Measurements from ENCODE around the gene FAM169A. TPM values are rescaled to one million over a fixed set of nuclear protein-coding genes. Genes with fewer than 3 reads are reported as not detected.

FAM169A gene
- total RNA-seq, 2 experiments from 2014 or later = 13.3 to 14.7 TPM

DNA sequence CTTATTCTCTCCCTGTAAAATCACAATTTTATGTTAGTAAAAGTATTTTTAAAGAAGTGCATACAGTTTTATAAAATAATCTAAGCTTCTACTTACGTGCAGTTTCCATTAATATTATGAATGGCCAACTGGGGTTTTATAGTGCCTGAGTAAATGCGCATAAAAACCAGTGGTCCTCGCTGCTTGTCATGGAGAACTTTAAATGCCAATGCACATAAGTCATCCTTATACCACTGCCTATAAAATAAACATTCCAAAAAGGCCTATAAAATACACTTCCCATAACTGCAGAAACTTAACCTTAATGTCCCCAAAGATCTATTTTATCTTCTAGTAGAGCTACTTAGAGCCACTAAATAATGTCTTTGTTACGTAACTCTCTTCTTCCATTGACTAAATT, 127.8 kb downstream of the FAM169A start:
- Mint-ChIP-seq H3K36me3 (ENCODE audit: low read depth) (peaks cover 86% of the 10 kb centered on the region), H3K27ac (no peak overlapping the region), H3K27me3 (no peaks in the 10 kb centered on the region), H3K4me3 (no peak overlapping the region), H3K9me3 (no peaks in the 10 kb centered on the region), H3K4me1 (ENCODE audit: low read depth) (no peaks in the 10 kb centered on the region)
- Histone ChIP-seq H3K9me3 (ENCODE audit: control insufficient read depth in 1 of 2, insufficient read depth in 1 of 2, low read length in 2 of 2) (no peaks in the 10 kb centered on the region), H3K27me3 (ENCODE audit: control insufficient read depth in 1 of 2, insufficient read depth in 2 of 2, low read length in 2 of 2) (no peaks in the 10 kb centered on the region), H3K4me3 (ENCODE audit: low read length) (no peak overlapping the region), H3K36me3 (ENCODE audit: insufficient read depth, low read length) (peaks cover 77% of the 10 kb centered on the region), H3K4me1 (ENCODE audit: insufficient read depth, low read length) (no peaks in the 10 kb centered on the region), H3K27ac (ENCODE audit: low read depth in 1 of 2, low read length in 2 of 2) (no peak overlapping the region)
- CTCF ChIA-PET = interaction anchor here (1.3 kb wide), 1 partner anchor 15 kb away, joined by 3 read pairs; no protein-coding TSS in a partner anchor
- no peak for ATAC-seq (ENCODE audit: poor library complexity)
- TF ChIP-seq, protein P1, sequence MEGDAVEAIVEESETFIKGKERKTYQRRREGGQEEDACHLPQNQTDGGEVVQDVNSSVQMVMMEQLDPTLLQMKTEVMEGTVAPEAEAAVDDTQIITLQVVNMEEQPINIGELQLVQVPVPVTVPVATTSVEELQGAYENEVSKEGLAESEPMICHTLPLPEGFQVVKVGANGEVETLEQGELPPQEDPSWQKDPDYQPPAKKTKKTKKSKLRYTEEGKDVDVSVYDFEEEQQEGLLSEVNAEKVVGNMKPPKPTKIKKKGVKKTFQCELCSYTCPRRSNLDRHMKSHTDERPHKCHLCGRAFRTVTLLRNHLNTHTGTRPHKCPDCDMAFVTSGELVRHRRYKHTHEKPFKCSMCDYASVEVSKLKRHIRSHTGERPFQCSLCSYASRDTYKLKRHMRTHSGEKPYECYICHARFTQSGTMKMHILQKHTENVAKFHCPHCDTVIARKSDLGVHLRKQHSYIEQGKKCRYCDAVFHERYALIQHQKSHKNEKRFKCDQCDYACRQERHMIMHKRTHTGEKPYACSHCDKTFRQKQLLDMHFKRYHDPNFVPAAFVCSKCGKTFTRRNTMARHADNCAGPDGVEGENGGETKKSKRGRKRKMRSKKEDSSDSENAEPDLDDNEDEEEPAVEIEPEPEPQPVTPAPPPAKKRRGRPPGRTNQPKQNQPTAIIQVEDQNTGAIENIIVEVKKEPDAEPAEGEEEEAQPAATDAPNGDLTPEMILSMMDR (IDR thresholded peaks at IDR 0.05) = no peak
- intact Hi-C loops (cut with DNase I, micrococcal nuclease) = no loop called here
- no peak for DNase-seq
- POLR2A ChIA-PET = interaction anchor here (0.5 to 0.9 kb wide), 2 partner anchors 15 to 29 kb away, joined by 3 read pairs; partner anchors contain the start of genes GFM2 and NSA2

DNA sequence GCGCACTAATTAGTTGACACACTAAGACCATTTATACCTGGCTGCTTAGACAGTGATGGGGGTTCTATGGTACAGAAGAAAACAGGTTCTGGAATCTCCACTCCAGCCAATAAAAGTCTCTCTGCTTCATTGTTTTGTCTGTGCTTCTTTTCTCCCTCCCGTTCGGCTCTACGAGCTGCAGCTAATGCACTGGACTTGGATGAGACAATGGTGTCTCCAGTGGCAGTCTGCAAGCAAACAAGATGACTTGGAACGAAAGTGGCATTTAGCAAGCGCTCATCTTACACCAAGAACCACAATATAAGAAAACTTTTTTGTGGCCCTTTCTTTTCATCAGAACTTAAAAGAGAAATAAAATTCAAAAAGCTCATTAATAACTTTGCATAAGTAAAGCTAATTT, 129.4 kb downstream of the FAM169A start:
- TF ChIP-seq, protein P1 (IDR thresholded peaks at IDR 0.05) = no peak
- Mint-ChIP-seq H3K36me3 (ENCODE audit: low read depth) (peaks cover 86% of the 10 kb centered on the region), H3K4me1 (ENCODE audit: low read depth) (no peaks in the 10 kb centered on the region), H3K27me3 (no peaks in the 10 kb centered on the region), H3K4me3 (no peak overlapping the region), H3K9me3 (no peaks in the 10 kb centered on the region), H3K27ac (no peak overlapping the region)
- Histone ChIP-seq H3K27me3 (ENCODE audit: control insufficient read depth in 1 of 2, insufficient read depth in 2 of 2, low read length in 2 of 2) (no peaks in the 10 kb centered on the region), H3K4me1 (ENCODE audit: insufficient read depth, low read length) (no peaks in the 10 kb centered on the region), H3K27ac (ENCODE audit: low read depth in 1 of 2, low read length in 2 of 2) (no peak overlapping the region), H3K36me3 (ENCODE audit: insufficient read depth, low read length) (peaks cover 78% of the 10 kb centered on the region), H3K4me3 (ENCODE audit: low read length) (no peak overlapping the region), H3K9me3 (ENCODE audit: control insufficient read depth in 1 of 2, insufficient read depth in 1 of 2, low read length in 2 of 2) (no peaks in the 10 kb centered on the region)
- ATAC-seq (ENCODE audit: poor library complexity) (no peak), DNase-seq (no peak)
- intact Hi-C loops (cut with DNase I, micrococcal nuclease) = no loop called here
- CTCF ChIA-PET = no interaction called here
- POLR2A ChIA-PET = no interaction called here

Other genes with a start within 250 kb of the FAM169A start
- gene ENC1, start 225.7 kb downstream of the FAM169A start, total RNA-seq = 10 to 100 TPM; 39.6 to 40.1 TPM
- 10 to 100 TPM; 31.9 to 33.8 TPM for gene HEXB, start 181.2 kb downstream of the FAM169A start, total RNA-seq
- 10 to 100 TPM; 10.9 to 12.3 TPM for gene GFM2, start 99.3 kb downstream of the FAM169A start, total RNA-seq
- gene NSA2, start 99.1 kb downstream of the FAM169A start, total RNA-seq = 100 to 1,000 TPM; 190 to 200 TPM
- gene GCNT4, start 186.2 kb upstream of the FAM169A start, total RNA-seq = 1 to 10 TPM; 7.2 to 7.4 TPM